GM23248 (cell line): ENCODE measurements around the gene AIMP1.

Experiments
- EZH2 ChIP-seq: fragments of 200-600 bp; sonication (generic); IDR thresholded peaks from 2 replicates; pipeline ENCODE4 v1.6.1; 2018; ENCODE audit warnings: antibody characterized with exemption, mild to moderate bottlenecking; ENCODE audit not compliant: insufficient read depth, poor library complexity, severe bottlenecking
- EZH2phosphoT487 ChIP-seq: fragments of 200-600 bp; sonication (generic); IDR thresholded peaks from 2 replicates; pipeline ENCODE4 v1.6.1; 2018; ENCODE audit warnings: antibody characterized with exemption, moderate library complexity, mild to moderate bottlenecking, low read depth; ENCODE audit not compliant: insufficient read depth

GRCh38 chr4:106358899-106359298 is 42.5 kb downstream of the AIMP1 start:
- TF ChIP-seq EZH2phosphoT487 (peak; percentile 90), EZH2 (no peak)
